Thymus (tissue), 11 donors: ENCODE measurements around the gene QRFP. TPM values are rescaled to one million over a fixed set of nuclear protein-coding genes. Genes with fewer than 3 reads are reported as not detected.

Source experiments
- DNase-seq, 9 donors: peaks; one replicate each; pipeline ENCODE4 v3.0.0-alpha.2; 2013; ENCODE audit warnings: low spot score in 9 of 9, low read depth in 6 of 9, missing footprints in 1 of 9
- H3K27ac ChIP-seq, 2 donors: one replicate each; pipeline ENCODE4 v1.5.1; 2013; ENCODE audit warnings: control low read depth in 1 of 2, low read depth in 1 of 2, low read length in 1 of 2, mild to moderate bottlenecking in 1 of 2, moderate library complexity in 1 of 2
- H3K27me3 ChIP-seq, 2 donors: one replicate each; pipeline ENCODE4 v1.5.1; 2013; ENCODE audit warnings: low read length in 1 of 2; ENCODE audit not compliant: control insufficient read depth in 2 of 2, insufficient read depth in 1 of 2
- H3K36me3 ChIP-seq, 2 donors: one replicate each; pipeline ENCODE4 v1.5.1; 2013; ENCODE audit warnings: low read length in 1 of 2, mild to moderate bottlenecking in 1 of 2, moderate library complexity in 1 of 2; ENCODE audit not compliant: control insufficient read depth in 2 of 2, insufficient read depth in 2 of 2
- H3K4me1 ChIP-seq, 2 donors: one replicate each; pipeline ENCODE4 v1.5.1; 2013; ENCODE audit warnings: low read length in 2 of 2; ENCODE audit not compliant: control insufficient read depth in 2 of 2, insufficient read depth in 2 of 2
- H3K4me3 ChIP-seq, 2 donors: one replicate each; pipeline ENCODE4 v1.5.1; 2013; ENCODE audit warnings: low read length in 2 of 2, control low read depth in 1 of 2, mild to moderate bottlenecking in 1 of 2
- H3K9me3 ChIP-seq, 2 donors: one replicate each; pipeline ENCODE4 v1.5.1; 2013; ENCODE audit warnings: low read length in 1 of 2, mild to moderate bottlenecking in 1 of 2; ENCODE audit not compliant: control insufficient read depth in 2 of 2, insufficient read depth in 1 of 2
- WGBS: extraction: QIAGEN DNeasy Blood & Tissue Kit; methylation state at CpG from one replicate; pipeline ENCODE4 v1.1.7; 2013; 5-methylcytosine and 5-hydroxymethylcytosine counted together
- polyA plus RNA-seq: library from polyadenylated mRNA; stranded (reverse); fragments of 200-250 nt; gene quantifications from one replicate; pipeline ENCODE4 v1.2.3, GENCODE V29; 2013
- total RNA-seq: library from RNA; stranded (reverse); fragments of 120-200 nt; gene quantifications from one replicate; pipeline ENCODE4 v1.2.4, GENCODE V29; 2013
- donor health status: healthy.

QRFP gene
- total and polyA plus RNA-seq, 2 donors: 0.05 to 0.21 TPM

DNA sequence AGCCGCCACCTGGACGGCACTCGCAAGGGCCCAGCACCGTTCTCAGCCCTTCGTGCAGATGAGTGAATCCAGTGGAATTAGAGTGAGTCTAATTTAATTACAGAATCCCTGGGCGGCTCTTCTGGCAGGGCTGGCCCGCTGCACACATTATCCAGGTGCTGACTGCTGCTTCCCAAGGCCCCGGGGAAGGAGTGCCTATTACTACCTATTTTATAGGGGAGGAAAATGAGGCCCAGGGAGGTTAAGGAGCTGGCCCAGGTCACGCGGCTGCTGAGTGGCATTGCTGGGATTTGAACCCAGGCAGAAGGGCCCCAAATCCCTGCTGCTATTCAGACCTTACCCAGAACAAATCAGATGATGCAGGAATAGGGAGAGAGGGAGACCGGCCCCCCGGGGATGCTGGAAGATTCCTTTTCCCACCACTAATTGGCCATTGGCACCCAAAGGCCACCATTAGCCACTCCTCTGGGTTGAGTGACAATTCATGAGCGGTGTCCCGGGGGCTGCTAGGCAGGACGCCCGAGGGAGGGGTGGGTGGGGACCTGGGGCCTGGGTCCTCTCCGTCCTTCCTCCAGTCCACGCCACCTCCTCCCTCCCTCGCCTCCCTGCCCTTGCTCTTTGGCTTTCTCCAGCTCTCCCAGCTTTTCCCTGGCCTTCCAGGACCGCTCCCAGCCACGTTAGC lies 10.3 kb upstream of the QRFP start:
- DNase-seq: no peak
- Histone ChIP-seq H3K4me1 (no peaks in the 10 kb centered on the region), H3K9me3 (no peaks in the 10 kb centered on the region), H3K4me3 (no peak overlapping the region), H3K27ac (no peak overlapping the region), H3K36me3 (no peaks in the 10 kb centered on the region), H3K27me3 (no peaks in the 10 kb centered on the region)
- 90% methylated on average over 21 of the region's 21 CpGs for WGBS

DNA sequence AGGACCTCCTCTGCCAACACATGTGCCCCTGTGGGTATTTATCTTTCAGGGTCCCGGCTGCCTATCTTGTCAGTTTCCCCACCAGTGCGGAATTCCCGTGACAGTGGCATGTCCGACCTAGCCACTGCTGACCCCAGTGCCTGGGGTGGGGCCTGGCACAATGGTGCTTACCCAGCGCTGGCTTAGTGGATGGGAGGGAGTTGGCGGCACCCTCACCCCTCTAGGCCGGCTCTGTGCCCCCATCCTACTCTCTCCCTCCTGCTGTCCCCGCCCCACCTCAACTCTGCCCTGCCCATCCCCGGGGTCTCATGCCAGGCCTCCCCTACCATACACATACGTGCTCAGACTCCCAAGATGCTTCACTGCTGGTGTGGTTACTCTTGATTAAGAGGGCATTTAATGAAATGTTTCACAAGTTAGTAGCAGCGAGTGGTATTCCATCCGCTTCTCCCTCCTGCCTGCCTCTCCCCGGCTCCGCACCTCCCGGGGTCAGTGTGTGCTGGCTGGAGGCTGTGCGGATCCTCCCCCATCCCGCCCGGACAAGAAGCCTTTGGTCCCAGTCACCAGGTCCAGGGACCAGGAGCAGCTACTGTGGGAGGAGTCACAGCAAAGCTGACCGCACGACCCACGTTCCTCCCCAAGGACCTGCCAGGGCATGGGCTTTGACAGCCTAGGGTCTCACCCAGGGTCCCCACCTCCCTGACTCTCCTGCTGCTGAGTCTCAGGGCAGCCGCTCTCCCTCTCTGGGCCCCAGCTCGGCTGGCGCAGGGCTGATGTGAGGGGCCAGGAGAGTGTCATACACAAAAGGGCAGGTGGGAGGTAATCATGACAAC lies 9.5 kb upstream of the QRFP start:
- Histone ChIP-seq H3K27me3 (no peaks in the 10 kb centered on the region), H3K27ac (no peak overlapping the region), H3K9me3 (no peaks in the 10 kb centered on the region), H3K4me3 (no peak overlapping the region), H3K4me1 (no peaks in the 10 kb centered on the region), H3K36me3 (no peaks in the 10 kb centered on the region)
- WGBS: 93% methylated on average over 24 of the region's 24 CpGs
- no peak for DNase-seq

DNA sequence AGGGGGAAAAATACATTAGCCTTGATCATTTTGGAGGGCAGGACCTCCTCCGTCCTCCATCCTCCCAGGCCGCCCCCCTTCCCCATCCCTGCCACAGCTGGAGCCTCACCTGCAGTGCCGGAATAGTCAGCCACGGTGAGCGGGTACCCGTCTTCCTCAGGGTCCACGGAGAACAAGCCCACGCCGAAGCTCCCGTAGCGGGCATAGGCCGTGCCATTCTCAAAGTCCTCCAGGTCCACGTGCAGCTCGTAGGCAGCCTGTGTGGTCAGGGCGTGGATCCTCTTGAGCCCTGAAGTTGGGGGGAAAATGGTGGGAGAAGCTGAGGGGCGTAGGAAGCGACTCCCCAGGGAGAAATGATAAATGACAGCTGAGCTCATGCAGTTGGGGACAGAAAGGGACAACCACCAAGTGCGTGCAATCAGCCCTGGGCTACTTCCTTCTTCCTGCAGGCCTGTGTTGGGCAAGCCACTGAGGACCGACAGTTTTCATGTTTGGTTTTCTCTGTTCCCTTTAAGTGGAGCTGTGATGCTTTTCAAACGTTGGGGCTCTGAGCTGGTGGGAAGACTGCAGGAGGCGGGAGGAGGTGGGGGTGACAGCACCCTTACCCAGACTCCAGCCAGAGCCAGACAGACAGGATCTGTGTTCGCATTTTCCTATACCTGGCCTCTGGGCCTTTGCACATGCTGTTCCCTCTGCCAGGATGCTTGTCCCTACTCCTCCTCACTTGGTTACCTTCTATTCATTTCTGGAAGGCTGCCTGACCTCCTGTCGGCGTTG lies 8.7 kb upstream of the QRFP start:
- Histone ChIP-seq H3K4me3 (no peak overlapping the region), H3K36me3 (no peaks in the 10 kb centered on the region), H3K27ac (no peak overlapping the region), H3K9me3 (no peaks in the 10 kb centered on the region), H3K27me3 (peaks cover 0 to under 1% of the 10 kb centered on the region in 2 donors), H3K4me1 (no peaks in the 10 kb centered on the region)
- 94% methylated on average over 24 of the region's 24 CpGs for whole genome bisulfite sequencing
- no peak for DNase-seq

DNA sequence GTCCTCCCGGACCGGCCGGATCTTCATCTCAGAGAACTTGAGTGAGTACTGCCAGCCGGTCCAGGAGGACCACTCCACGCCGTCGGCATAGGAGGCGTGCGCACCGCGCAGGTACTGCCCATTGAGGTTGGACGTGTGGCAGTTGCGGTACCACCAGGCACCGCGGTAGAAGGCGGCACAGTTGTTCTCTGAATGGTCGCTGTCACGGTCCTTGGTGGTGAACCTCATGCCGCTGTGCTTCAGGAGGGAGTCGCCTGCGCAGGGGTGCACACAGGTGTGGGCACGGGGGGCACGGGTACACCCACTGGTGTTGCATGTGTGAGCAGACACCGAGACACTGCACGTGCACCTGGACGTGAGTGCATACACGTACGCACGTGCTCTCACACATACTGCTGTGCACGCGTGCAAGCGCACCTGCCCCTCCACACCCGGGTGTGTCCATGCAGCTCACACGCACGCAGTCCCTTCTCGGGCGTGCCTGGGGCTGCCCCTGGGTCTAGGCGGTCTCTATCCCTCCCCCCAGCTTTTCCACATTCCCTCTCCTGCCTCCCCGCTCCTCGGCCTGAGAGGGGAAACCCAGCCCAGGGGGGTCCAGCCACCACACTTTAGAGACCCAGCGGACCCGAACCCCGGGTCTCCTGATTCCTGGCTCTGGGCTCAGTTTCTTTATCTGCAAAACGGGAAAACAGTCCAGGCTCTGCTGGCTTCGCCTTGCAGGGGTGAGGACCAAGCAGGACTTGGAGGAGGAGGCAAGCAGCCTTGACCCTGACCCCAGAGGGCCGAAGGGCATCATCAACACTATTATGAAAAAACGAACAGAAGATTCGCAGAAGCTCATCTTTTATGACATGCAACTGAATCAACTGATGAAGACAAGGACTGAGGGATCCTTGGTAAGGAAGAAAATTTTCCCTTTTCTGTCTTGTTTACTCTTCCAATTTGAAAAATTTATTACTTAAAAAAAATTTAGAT lies 7.7 kb upstream of the QRFP start:
- DNase-seq: no peak

DNA sequence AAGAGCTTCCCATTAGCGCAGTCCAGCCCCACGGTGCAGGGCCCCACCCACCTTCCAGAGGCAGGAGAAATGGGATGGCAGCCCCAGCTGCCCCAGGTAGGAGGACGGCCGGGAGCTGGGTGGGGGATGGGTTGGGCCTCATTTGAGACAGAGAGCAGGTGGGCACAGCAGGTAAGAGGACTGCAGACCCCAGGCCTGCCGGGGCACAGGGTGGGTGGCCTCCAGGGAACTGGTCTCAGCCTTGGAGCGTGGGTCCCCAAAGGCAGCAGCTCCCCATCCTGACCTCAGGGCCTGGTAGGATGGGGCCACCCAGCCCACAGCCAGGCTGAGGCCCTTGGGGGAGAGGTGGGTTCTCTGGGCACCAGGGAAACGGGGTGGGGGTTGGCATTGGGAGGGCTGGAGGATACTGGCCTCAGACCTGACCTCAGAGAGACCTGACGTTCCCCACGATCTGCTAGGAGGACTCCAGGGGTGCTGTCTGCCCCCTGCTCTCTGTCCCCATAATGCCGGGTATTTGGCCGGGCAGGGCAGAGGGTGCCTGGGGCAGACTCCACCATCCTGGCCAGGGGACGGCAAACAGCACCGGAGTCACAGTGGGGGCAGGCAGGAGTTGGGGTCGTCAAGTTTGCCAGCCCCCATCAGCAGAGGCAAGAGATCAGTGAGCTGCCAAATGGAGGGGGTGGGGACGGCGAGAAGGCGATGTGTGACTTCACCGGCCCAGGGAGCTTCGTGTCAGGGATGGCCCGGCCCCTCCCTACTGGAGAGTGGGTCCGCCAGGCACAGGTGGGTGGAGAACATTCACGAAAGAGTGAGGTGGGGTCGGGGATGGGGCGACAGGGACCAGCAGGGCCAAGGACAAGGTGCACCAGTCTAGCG lies 6.8 kb upstream of the QRFP start:
- no peak for DNase-seq
- Histone ChIP-seq H3K27ac (no peak overlapping the region), H3K4me1 (no peaks in the 10 kb centered on the region), H3K27me3 (peaks cover 0 to 6% of the 10 kb centered on the region in 2 donors), H3K4me3 (no peak overlapping the region), H3K36me3 (no peaks in the 10 kb centered on the region), H3K9me3 (no peaks in the 10 kb centered on the region)
- 85% methylated on average over 25 of the region's 25 CpGs for WGBS

More for the DNA sequence above, 7.7 kb upstream of the QRFP start:
- Histone ChIP-seq H3K27ac (no peak overlapping the region), H3K27me3 (peaks cover 0 to 6% of the 10 kb centered on the region in 2 donors), H3K4me3 (no peak overlapping the region), H3K9me3 (no peaks in the 10 kb centered on the region), H3K4me1 (no peaks in the 10 kb centered on the region), H3K36me3 (no peaks in the 10 kb centered on the region)
- 94% methylated on average over 48 of the region's 48 CpGs for WGBS

DNA sequence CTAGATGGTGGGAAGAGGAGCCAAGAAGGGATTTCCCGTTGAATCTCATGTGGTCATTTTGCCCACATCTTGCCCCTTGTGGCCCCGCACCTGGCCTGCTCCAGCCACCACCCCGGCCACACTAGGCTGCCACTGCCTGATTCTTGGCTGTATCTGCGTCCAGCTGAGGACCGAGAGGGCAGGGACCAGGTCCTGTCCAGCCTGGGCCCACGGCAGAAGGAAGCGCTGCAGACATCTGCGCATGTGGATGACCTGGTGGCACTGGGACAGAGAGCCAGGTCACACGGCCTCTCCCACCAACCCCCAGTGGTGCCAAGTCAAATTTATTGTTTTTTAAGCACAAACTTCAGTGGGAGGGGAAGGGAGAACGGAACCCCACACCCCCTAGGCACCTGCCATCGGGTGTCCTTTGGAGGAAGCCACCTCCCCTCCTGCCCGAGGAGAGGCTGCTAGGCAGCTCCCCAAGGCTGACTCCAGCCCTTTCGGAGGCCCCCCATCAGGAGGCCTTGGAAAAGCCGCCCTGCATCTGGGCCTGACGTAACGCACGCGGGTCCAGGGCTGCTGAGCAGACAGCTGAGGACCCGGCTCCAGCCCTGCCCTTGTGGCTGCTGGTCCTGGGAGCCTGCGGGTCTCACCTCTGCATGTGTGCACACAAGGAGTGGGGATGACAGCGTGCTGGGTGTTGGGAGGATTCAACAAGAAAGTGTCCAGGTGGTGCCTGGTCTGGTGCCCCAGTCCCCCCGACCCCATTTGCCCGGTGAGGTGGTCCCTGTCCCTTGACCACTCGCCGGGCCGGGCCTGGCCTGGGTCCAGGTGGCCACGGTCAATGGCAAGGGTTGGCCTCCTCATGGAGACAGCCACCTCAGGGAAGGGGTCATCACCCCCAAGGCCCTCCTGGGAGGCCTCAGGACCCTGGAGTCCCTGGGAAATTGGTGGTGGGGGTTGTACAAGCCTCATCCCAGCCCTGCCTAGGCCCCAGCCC lies 5.9 kb upstream of the QRFP start:
- no peaks in the 10 kb centered on the region for H3K36me3 ChIP-seq
- H3K4me3 ChIP-seq: no peak overlapping the region
- H3K27ac ChIP-seq: no peak overlapping the region
- WGBS: 93% methylated on average over 27 of the region's 27 CpGs
- H3K27me3 ChIP-seq: peaks cover 0 to 6% of the 10 kb centered on the region in 2 donors
- DNase-seq: no peak
- H3K4me1 ChIP-seq: no peaks in the 10 kb centered on the region
- H3K9me3 ChIP-seq: no peaks in the 10 kb centered on the region

DNA sequence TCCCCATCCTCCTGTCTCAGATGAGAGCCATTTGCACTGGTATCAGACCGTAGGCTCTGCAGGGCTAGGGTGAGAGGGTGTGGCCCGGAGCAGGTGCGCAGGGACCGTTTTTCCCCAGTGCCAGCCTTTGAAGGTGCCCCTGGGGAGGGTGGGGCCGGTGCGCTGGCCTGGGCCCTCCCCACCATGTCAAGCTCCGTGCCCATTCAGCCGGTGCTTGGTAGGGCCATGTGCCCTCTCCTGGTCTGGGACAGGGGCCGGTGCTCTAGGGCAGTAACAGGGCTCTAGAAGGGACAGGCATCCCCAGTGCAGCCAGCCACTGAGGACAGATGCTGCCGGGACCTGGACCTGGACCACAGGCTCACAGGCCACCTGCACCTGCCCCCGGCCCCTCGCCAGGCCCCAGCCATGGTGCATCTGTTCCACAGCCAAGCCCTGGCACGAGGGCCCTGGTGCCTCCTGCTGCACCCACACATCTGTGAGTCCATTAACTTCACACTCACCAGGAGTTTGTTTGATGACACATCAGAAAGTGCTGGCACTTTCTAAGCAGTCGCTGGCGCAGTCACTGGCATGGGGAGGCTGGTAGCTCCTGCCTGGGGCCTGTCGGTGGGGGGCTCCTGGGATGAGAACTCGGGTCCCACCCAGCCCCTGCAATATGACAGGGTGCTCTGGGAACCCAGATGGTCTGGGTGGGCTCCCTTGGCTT lies 5.0 kb upstream of the QRFP start:
- Histone ChIP-seq H3K27ac (no peak overlapping the region), H3K4me3 (no peak overlapping the region), H3K36me3 (no peaks in the 10 kb centered on the region), H3K4me1 (no peaks in the 10 kb centered on the region), H3K9me3 (no peaks in the 10 kb centered on the region), H3K27me3 (peaks cover 0 to 6% of the 10 kb centered on the region in 2 donors)
- no peak for DNase-seq
- WGBS: 91% methylated on average over 17 of the region's 17 CpGs
